NCI-H345 (cell line): ENCODE measurements around the gene BMERB1.
"Not testable (repeated sequence)": the region's sequence is repeated elsewhere in the genome, so short reads cannot be mapped to it uniquely, and the experiment has no call there.

Experiments
- DNase-seq: peaks from one replicate; lab custom pipeline; 2025; lab: John Stamatoyannopoulos, UW

Gene BMERB1

GRCh38 chr16:15434425-15435215 lies at the start of gene BMERB1:
Gene BMERB1 (plus strand): TSS chr16:15434588. CDS start chr16:15434654, 66 bp downstream.
- DNase-seq, result peak; percentile 85

- DNase-seq, result not testable (repeated sequence)
These were observed 46.3 kb upstream of the BMERB1 start for GRCh38 chr16:15388060-15388459.

GRCh38 chr16:15389916-15390315 lies 44.5 kb upstream of the BMERB1 start:
- DNase-seq, result not testable (repeated sequence)

GRCh38 chr16:15393025-15393424 lies 41.4 kb upstream of the BMERB1 start:
- DNase-seq, result not testable (repeated sequence)

GRCh38 chr16:15395631-15396508 lies 38.5 kb upstream of the BMERB1 start, which contains the start of gene MPV17L:
Gene MPV17L (plus strand): TSS chr16:15395754. CDS start chr16:15395898, 144 bp downstream.
- DNase-seq, result not testable (repeated sequence)

- not testable (repeated sequence) for DNase-seq
These were observed 37.9 kb upstream of the BMERB1 start for GRCh38 chr16:15396509-15396829.

- DNase-seq, result no peak
These were observed 37.3 kb upstream of the BMERB1 start for GRCh38 chr16:15396948-15397594.

- no peak for DNase-seq
These were observed 35.6 kb upstream of the BMERB1 start for GRCh38 chr16:15398618-15399316.

- no peak for DNase-seq
These were observed 35.1 kb upstream of the BMERB1 start for GRCh38 chr16:15399317-15399716.

- DNase-seq, result not testable (repeated sequence)
These were observed 34.1 kb upstream of the BMERB1 start for GRCh38 chr16:15400314-15400713.

GRCh38 chr16:15401972-15402371 lies 32.4 kb upstream of the BMERB1 start:
- DNase-seq, result no peak

- no peak for DNase-seq
These were observed 30.9 kb upstream of the BMERB1 start for GRCh38 chr16:15403392-15403995.

- not testable (repeated sequence) for DNase-seq
These were observed 30.3 kb upstream of the BMERB1 start for GRCh38 chr16:15404091-15404490.

GRCh38 chr16:15404792-15405191 lies 29.6 kb upstream of the BMERB1 start:
- DNase-seq, result no peak

- DNase-seq, result not testable (repeated sequence)
These were observed 26.6 kb upstream of the BMERB1 start for GRCh38 chr16:15407756-15408155.

GRCh38 chr16:15409476-15409875 lies 24.9 kb upstream of the BMERB1 start:
- not testable (repeated sequence) for DNase-seq

GRCh38 chr16:15415511-15415985 lies 18.8 kb upstream of the BMERB1 start:
- no peak for DNase-seq

GRCh38 chr16:15417197-15417596 lies 17.2 kb upstream of the BMERB1 start:
- DNase-seq, result no peak

GRCh38 chr16:15418206-15418605 lies 16.2 kb upstream of the BMERB1 start:
- DNase-seq, result no peak

- not testable (repeated sequence) for DNase-seq
These were observed 12.7 kb upstream of the BMERB1 start for GRCh38 chr16:15421696-15422095.

GRCh38 chr16:15422222-15422621 lies 12.2 kb upstream of the BMERB1 start:
- DNase-seq, result no peak
